Measurements from ENCODE around the gene FAM171A2.
A peak's percentile ranks its signal among the peaks of the same experiment; 100 is the strongest.
"Not testable (repeated sequence)": the region's sequence is repeated elsewhere in the genome, so short reads cannot be mapped to it uniquely, and the experiment has no call there.

The FAM171A2 gene

GRCh38 chr17:44383363-44383762, 19.7 kb upstream of the FAM171A2 start:
- DNase-seq = no peak

GRCh38 chr17:44382917-44383316, 19.3 kb upstream of the FAM171A2 start:
- no peak for DNase-seq

GRCh38 chr17:44381810-44382305, 18.2 kb upstream of the FAM171A2 start:
- no peak for DNase-seq

GRCh38 chr17:44380767-44381166, 17.1 kb upstream of the FAM171A2 start:
- DNase-seq = no peak

- DNase-seq = no peak
Observed at GRCh38 chr17:44379887-44380286, 16.2 kb upstream of the FAM171A2 start.

GRCh38 chr17:44378171-44378705, 14.6 kb upstream of the FAM171A2 start:
- no peak for DNase-seq

- no peak for DNase-seq
Observed at GRCh38 chr17:44376779-44377178, 13.1 kb upstream of the FAM171A2 start.

GRCh38 chr17:44376124-44376523, 12.5 kb upstream of the FAM171A2 start:
- no peak for DNase-seq

GRCh38 chr17:44375196-44376017, 11.8 kb upstream of the FAM171A2 start:
- DNase-seq = no peak

GRCh38 chr17:44374306-44375195, 10.9 kb upstream of the FAM171A2 start:
- no peak for DNase-seq

- no peak for DNase-seq
Observed at GRCh38 chr17:44372036-44372435, 8.4 kb upstream of the FAM171A2 start.

GRCh38 chr17:44369414-44370023, 5.9 kb upstream of the FAM171A2 start:
- peak in 1 of 5 donors; percentile 30 for DNase-seq

GRCh38 chr17:44368391-44369243, 5.0 kb upstream of the FAM171A2 start:
- not testable (repeated sequence) for DNase-seq

GRCh38 chr17:44367231-44367979, 3.8 kb upstream of the FAM171A2 start:
- DNase-seq = no peak

- DNase-seq = not testable (repeated sequence)
Observed at GRCh38 chr17:44365051-44365450, 1.4 kb upstream of the FAM171A2 start.

GRCh38 chr17:44362949-44363612, 572 bp downstream of the FAM171A2 start:
- DNase-seq = no peak

- DNase-seq = no peak
Observed at GRCh38 chr17:44362459-44362948, 1.1 kb downstream of the FAM171A2 start.

GRCh38 chr17:44361292-44362260, 2.1 kb downstream of the FAM171A2 start:
- DNase-seq = no peak

- no peak for DNase-seq
Observed at GRCh38 chr17:44360826-44361225, 2.8 kb downstream of the FAM171A2 start.

Measured in T-helper 1 cell (primary cell).